Mesendoderm (in vitro differentiated cells): ENCODE data around the gene MAP3K8.
"Not testable (repeated sequence)": the region's sequence is repeated elsewhere in the genome, so short reads cannot be mapped to it uniquely, and the experiment has no call there.

Experiments used
- DNase-seq: peaks from one replicate; pipeline ENCODE4 v3.0.0; 2013
- H2AK5ac ChIP-seq: 2 replicates; pipeline ENCODE4 v1.6.1; 2013; ENCODE audit warnings: low read length, inconsistent platforms
- H2BK120ac ChIP-seq: 2 replicates; pipeline ENCODE4 v1.6.1; 2013; ENCODE audit warnings: low read depth, mild to moderate bottlenecking, low read length, moderate library complexity, mixed read lengths
- H2BK15ac ChIP-seq: replicated peaks from 2 replicates; pipeline ENCODE4 v1.6.1; 2013; ENCODE audit warnings: low read depth, mild to moderate bottlenecking, moderate library complexity
- H2BK5ac ChIP-seq: 2 replicates; pipeline ENCODE4 v1.6.1; 2013; ENCODE audit warnings: low read length, inconsistent platforms
- H3K18ac ChIP-seq: 2 replicates; pipeline ENCODE4 v1.6.1; 2013; ENCODE audit warnings: mild to moderate bottlenecking, low read length, mixed read lengths
- H3K23ac ChIP-seq: one replicate; pipeline ENCODE4 v1.6.1; 2013; ENCODE audit warnings: low read length
- H3K27ac ChIP-seq: 2 replicates; pipeline ENCODE4 v1.5.1; 2013; ENCODE audit warnings: low read depth, mild to moderate bottlenecking, inconsistent platforms, low read length, moderate library complexity
- H3K27me3 ChIP-seq: 2 replicates; pipeline ENCODE4 v1.6.1; 2013; ENCODE audit warnings: low read length, control low read depth, mild to moderate bottlenecking, inconsistent platforms; ENCODE audit not compliant: insufficient read depth, poor library complexity
- H3K36me3 ChIP-seq: 2 replicates; pipeline ENCODE4 v1.6.1; 2013; ENCODE audit warnings: low read length, inconsistent platforms; ENCODE audit not compliant: control insufficient read depth, insufficient read depth
- H3K4ac ChIP-seq: one replicate; pipeline ENCODE4 v1.6.1; 2013; ENCODE audit warnings: low read depth, mild to moderate bottlenecking, low read length, moderate library complexity
- H3K4me1 ChIP-seq: 2 replicates; pipeline ENCODE4 v1.6.1; 2013; ENCODE audit warnings: low read depth, low read length, inconsistent platforms; ENCODE audit not compliant: control insufficient read depth
- H3K4me2 ChIP-seq: 2 replicates; pipeline ENCODE4 v1.6.1; 2013; ENCODE audit warnings: low read length
- H3K4me3 ChIP-seq: 2 replicates; pipeline ENCODE4 v1.5.1; 2013; ENCODE audit warnings: mild to moderate bottlenecking, low read length
- H3K56ac ChIP-seq: one replicate; pipeline ENCODE4 v1.6.1; 2013; ENCODE audit warnings: low read length
- H3K79me1 ChIP-seq: 2 replicates; pipeline ENCODE4 v1.6.1; 2013; ENCODE audit warnings: low read length, inconsistent platforms
- H3K79me2 ChIP-seq: 2 replicates; pipeline ENCODE4 v1.6.1; 2013; ENCODE audit warnings: mild to moderate bottlenecking, low read length; ENCODE audit not compliant: control insufficient read depth, insufficient read depth
- H3K9ac ChIP-seq: 2 replicates; pipeline ENCODE4 v1.6.1; 2013; ENCODE audit warnings: low read length, inconsistent platforms
- H4K5ac ChIP-seq: one replicate; pipeline ENCODE4 v1.6.1; 2013; ENCODE audit warnings: low read length
- H4K8ac ChIP-seq: one replicate; pipeline ENCODE4 v1.6.1; 2013; ENCODE audit warnings: low read depth, mild to moderate bottlenecking, control low read depth, low read length, moderate library complexity
- WGBS: extraction: QIAGEN DNeasy Blood & Tissue Kit; methylation state at CpG from one replicate; pipeline ENCODE4 v1.1.7; 2013; ENCODE audit warnings: low lambda C conversion rate, missing lambda C conversion rate; ENCODE audit not compliant: insufficient coverage; ENCODE audit errors: extremely low coverage; 5-methylcytosine and 5-hydroxymethylcytosine counted together

The MAP3K8 gene

GRCh38 chr10:30432622-30433305 is 1.2 kb upstream of the MAP3K8 start:
- Histone ChIP-seq H2BK15ac (peak overlapping the region; percentile 9), H3K4ac (peak overlapping the region; percentile 41), H3K79me2 (peaks cover 5% of the 10 kb centered on the region), H3K18ac (peak overlapping the region; percentile 91), H3K36me3 (no peaks in the 10 kb centered on the region), H2BK120ac (no peak overlapping the region), H3K9ac (peak overlapping the region; percentile 81), H3K79me1 (peaks cover 4% of the 10 kb centered on the region), H2BK5ac (no peak overlapping the region), H3K27ac (peak overlapping the region; percentile 94), H4K8ac (peak overlapping the region; percentile 28), H3K23ac (no peak overlapping the region), H3K4me1 (peaks cover 4% of the 10 kb centered on the region), H3K56ac (peak overlapping the region; percentile 89), H4K5ac (no peak overlapping the region), H3K4me3 (peak overlapping the region; percentile 40), H3K27me3 (no peaks in the 10 kb centered on the region), H2AK5ac (no peak overlapping the region), H3K4me2 (peak overlapping the region; percentile 53)
- WGBS, result no CpG with 5 or more reads among the region's 35 CpGs
- DNase-seq, result no peak

GRCh38 chr10:30433306-30433729 is 666 bp upstream of the MAP3K8 start:
- peak; percentile 91 for DNase-seq
- Histone ChIP-seq H3K56ac (peak overlapping the region; percentile 89), H3K4ac (peak overlapping the region; percentile 92), H4K5ac (no peak overlapping the region), H4K8ac (peak overlapping the region; percentile 28), H2AK5ac (no peak overlapping the region), H3K79me2 (peaks cover 5% of the 10 kb centered on the region), H2BK5ac (peak overlapping the region; percentile 13), H3K36me3 (no peaks in the 10 kb centered on the region), H3K27me3 (no peaks in the 10 kb centered on the region), H3K4me3 (peak overlapping the region; percentile 40), H3K4me1 (peaks cover 3% of the 10 kb centered on the region), H3K27ac (peak overlapping the region; percentile 94), H2BK120ac (peak overlapping the region; percentile 63), H3K23ac (no peak overlapping the region), H2BK15ac (peak overlapping the region; percentile 4), H3K9ac (peak overlapping the region; percentile 81), H3K18ac (peak overlapping the region; percentile 91), H3K4me2 (peak overlapping the region; percentile 53), H3K79me1 (peaks cover 4% of the 10 kb centered on the region)
- no CpG with 5 or more reads among the region's 32 CpGs for WGBS

GRCh38 chr10:30434273-30435072 is 489 bp downstream of the MAP3K8 start:
- Histone ChIP-seq H2BK120ac (no peak overlapping the region), H2BK5ac (no peak overlapping the region), H2AK5ac (no peak overlapping the region), H3K27me3 (no peaks in the 10 kb centered on the region), H3K27ac (peak overlapping the region; percentile 97), H3K4me3 (peak overlapping the region; percentile 61), H3K79me2 (peaks cover 5% of the 10 kb centered on the region), H2BK15ac (no peak overlapping the region), H3K23ac (peak overlapping the region; percentile 69), H4K5ac (no peak overlapping the region), H3K79me1 (peaks cover 4% of the 10 kb centered on the region), H3K9ac (peak overlapping the region; percentile 78), H3K56ac (peak overlapping the region; percentile 90), H3K4me1 (peaks cover 3% of the 10 kb centered on the region), H3K4me2 (peak overlapping the region; percentile 97), H3K36me3 (no peaks in the 10 kb centered on the region), H4K8ac (no peak overlapping the region), H3K4ac (peak overlapping the region; percentile 24), H3K18ac (peak overlapping the region; percentile 90)
- peak; percentile 83 for DNase-seq
- no CpG with 5 or more reads among the region's 56 CpGs for WGBS

- Histone ChIP-seq H2BK15ac (no peak overlapping the region), H3K79me2 (peaks cover 5% of the 10 kb centered on the region), H3K23ac (peak overlapping the region; percentile 32), H3K4me1 (peaks cover 3% of the 10 kb centered on the region), H2BK5ac (no peak overlapping the region), H3K4me3 (peak overlapping the region; percentile 61), H3K79me1 (peaks cover 4% of the 10 kb centered on the region), H3K27ac (no peak overlapping the region), H2BK120ac (no peak overlapping the region), H3K36me3 (no peaks in the 10 kb centered on the region), H4K8ac (no peak overlapping the region), H3K4me2 (peak overlapping the region; percentile 97), H3K56ac (peak overlapping the region; percentile 90), H3K4ac (no peak overlapping the region), H3K27me3 (no peaks in the 10 kb centered on the region), H3K18ac (peak overlapping the region; percentile 39), H2AK5ac (no peak overlapping the region), H4K5ac (no peak overlapping the region), H3K9ac (peak overlapping the region; percentile 78)
- no CpG with 5 or more reads among the region's 13 CpGs for WGBS
- DNase-seq, result peak; percentile 57
Measured at GRCh38 chr10:30435073-30435422, 1.1 kb downstream of the MAP3K8 start.

- H3K4me3 ChIP-seq, H4K8ac ChIP-seq, H2BK120ac ChIP-seq, H3K79me2 ChIP-seq, H3K23ac ChIP-seq, H3K4ac ChIP-seq, H2AK5ac ChIP-seq, H3K56ac ChIP-seq, H2BK15ac ChIP-seq, H3K27ac ChIP-seq, H4K5ac ChIP-seq, H2BK5ac ChIP-seq, DNase-seq, H3K27me3 ChIP-seq, H3K36me3 ChIP-seq, H3K79me1 ChIP-seq, H3K4me1 ChIP-seq: not testable (repeated sequence)
- H3K4me2 ChIP-seq, result peak overlapping the region; percentile 97
- H3K9ac ChIP-seq, result peak overlapping the region; percentile 78
- WGBS, result no CpG with 5 or more reads among the region's 15 CpGs
- peak overlapping the region; percentile 39 for H3K18ac ChIP-seq
Measured at GRCh38 chr10:30435499-30436167, 1.6 kb downstream of the MAP3K8 start.
